NT2/D1 (cell line): ENCODE data around the gene PIP4K2C.

Experiments
- SUZ12 ChIP-seq: IDR thresholded peaks from 2 replicates; pipeline ENCODE4 v1.6.1; 2011; ENCODE audit not compliant: insufficient read length, insufficient read depth; ENCODE audit errors: extremely low read depth
- YY1 ChIP-seq: IDR thresholded peaks from 2 replicates; pipeline ENCODE4 v1.6.1; 2011; ENCODE audit not compliant: insufficient read length, insufficient read depth
- ZNF274 ChIP-seq: IDR thresholded peaks from 2 replicates; pipeline ENCODE4 v1.6.1; 2011; ENCODE audit warnings: mild to moderate bottlenecking, low read depth, low read length

- no peak for TF ChIP-seq ZNF274
- no peak for TF ChIP-seq YY1
- no peak for TF ChIP-seq SUZ12
Observed at GRCh38 chr12:57564178-57564740, 26.7 kb upstream of the PIP4K2C start.
